Measurements from ENCODE around the gene CCDC87.

GRCh38 chr11:66549696-66550095, 43.2 kb downstream of the CCDC87 start:
- TF ChIP-seq POLR2A (IDR thresholded peaks at IDR 0.05; ENCODE audit: low read depth, low read length): no peak
- TF ChIP-seq TAF1 (IDR thresholded peaks at IDR 0.05; ENCODE audit: borderline replicate concordance, low read depth, low read length): no peak

Measured in GM12892 (cell line).